Effector CD8-positive, alpha-beta T cell (primary cell): ENCODE measurements around the gene JAKMIP2.
"Not testable (repeated sequence)": the region's sequence is repeated elsewhere in the genome, so short reads cannot be mapped to it uniquely, and the experiment has no call there.

Experiments
- DNase-seq: peaks from one replicate; lab custom pipeline; 2025; lab: John Stamatoyannopoulos, UW

JAKMIP2 gene

DNA sequence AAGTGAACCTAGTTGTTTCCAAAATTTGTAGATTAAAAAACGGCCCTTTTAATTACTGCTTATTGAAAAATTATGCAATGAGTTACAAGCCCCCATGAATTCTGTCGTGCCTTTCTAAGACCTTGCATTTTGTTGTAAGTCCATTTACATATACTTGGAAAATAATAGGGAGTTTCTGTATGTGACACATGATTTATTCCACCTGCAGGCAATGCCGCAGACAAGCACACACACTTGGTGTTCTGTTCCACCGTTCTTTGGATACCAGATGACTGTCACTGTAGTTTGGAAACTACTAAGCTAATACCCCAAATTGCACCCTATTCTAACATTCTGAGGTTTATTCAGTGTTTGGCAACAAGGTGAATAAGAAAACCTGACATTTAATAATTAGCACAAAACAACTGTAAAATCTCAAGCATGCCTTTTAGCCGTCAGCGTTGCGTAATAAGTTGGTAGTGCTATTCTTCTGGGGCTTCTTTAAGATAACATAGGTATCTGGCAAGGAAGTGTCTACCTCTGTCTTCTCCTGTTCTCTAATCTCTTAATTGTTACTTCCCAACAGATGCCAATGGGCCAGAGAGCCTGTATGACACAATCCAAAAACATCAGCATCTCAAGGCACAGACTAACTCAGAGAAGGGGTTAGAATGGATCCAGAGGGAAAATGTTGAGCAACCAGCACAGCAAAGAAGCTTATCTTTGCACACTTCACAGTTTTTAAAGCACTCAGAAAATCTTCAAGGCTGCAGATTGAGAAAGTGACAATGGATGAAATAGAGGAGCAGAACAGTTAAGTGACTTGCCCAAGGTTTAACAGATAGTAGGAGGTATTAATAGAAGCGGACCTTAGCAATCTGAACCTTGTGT, 224.4 kb downstream of the JAKMIP2 start:
- no peak for DNase-seq

DNA sequence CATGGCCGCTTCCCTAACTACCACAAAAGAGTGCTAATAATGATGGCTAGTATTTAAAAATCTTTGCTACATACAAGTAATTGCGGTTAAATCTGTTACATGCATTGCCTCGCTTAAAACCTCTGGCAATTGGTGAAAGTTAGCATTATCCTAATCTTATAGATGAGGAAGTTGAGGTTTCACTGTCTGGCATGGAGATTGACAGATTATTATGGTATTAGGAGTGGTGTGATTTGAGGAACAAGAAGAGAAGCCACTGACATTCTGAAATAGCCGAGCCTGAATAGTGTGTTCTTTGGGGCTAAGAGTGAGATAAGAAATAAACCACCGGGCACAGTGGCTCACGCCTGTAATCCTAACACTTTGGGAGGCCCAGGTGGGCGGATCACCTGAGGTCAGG, 227.4 kb downstream of the JAKMIP2 start:
- DNase-seq, result no peak

DNA sequence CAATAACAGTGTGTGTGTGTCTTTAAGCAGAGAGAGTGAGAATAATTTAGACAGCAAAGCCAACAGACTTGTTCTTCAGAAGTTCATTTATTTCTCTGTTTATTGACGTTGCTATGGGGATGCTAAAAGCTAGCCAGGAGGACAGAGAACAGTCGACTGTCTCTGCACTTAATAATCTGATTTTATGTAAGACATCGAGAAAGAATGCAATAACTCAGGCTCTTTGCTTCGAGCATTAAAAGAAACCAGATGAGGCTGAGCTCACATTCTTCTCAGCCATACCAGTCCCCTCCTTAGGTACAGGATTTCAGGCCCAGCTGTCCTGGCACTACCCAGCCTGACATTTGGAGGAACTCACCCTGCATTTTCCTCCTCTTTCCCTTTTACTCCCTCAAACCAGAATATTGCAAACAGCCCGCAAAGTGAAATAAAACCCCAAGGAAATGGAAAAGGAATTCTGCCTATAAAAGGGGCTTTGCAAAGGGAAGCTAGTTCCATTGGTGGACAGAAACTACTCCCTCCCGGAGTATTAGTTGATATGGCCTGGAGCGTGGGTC, 228.2 kb downstream of the JAKMIP2 start:
- no peak for DNase-seq

DNA sequence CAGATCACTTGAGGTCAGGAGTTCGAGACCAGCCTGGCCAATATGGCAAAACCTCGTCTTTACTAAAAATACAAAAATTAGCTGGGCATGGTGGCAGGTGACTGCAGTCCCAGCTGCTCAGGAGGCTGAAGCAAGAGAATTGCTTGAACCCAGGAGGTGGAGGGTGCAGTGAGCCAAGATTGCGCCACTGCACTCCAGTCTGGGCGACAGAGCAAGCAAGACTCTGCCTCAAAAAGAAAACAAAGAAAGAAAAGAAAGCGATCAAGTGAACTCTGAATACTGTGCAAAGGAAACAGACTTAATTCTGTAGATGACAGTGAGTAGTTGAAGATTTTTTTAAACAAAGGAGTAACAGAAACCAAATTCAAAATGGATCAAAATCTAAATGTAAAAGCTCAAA, 228.7 kb downstream of the JAKMIP2 start:
- not testable (repeated sequence) for DNase-seq

DNA sequence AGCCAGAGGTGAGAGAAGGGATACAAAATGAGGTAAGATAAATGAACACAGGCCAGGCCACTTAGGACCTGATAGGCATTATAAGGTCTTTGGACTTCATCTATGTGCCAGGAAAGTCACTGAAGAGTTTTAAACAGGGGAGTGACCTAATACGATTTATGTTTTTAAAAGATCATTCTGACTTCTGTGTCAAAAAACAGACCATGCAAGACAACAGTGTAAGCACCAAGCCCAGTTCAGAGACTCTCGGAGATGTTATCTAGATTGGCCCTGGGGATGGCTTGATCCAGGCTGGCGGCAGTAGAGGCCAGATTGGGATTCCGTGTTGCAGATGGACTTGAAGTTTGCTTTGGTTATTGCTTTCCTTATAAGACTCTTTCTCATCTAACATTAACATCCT, 229.6 kb downstream of the JAKMIP2 start:
- DNase-seq, result no peak

DNA sequence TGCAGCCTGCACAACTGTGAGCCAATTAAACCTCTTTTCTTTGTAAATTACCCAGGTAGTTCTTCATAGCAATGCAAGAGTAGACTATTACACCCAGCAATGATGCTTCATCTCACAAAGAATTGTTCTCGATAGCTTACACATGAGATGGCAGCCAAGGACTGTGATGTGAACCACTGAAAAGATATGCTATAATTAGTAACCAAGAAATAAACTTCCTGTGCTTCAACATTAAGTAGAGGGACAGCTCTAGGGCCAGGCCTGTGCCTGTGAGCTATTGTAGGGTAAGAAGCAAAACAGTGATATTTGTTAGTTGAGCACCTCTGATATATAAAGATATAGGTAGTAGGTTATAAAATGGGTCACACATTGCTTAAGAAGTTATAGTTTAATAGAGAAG, 230.9 kb downstream of the JAKMIP2 start:
- DNase-seq, result no peak

DNA sequence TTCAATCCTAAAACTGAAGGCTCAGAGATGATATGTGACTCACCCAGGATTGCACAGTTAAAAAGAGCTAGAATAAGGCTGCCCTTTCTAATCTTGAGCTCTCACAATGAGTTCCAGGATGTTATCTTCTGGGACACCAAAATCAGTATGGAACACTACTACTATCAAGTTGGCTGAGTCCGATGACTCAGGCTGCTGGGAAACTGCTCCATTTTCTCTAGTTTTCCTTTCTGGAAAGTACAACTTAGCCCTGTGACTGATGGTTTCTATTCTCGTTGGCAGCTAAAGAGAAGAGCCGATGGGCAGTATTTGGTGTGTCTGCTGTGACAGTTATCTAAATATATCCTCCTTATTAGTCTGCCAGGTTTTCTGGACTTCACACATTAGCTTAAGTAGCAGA, 234.8 kb downstream of the JAKMIP2 start:
- no peak for DNase-seq

DNA sequence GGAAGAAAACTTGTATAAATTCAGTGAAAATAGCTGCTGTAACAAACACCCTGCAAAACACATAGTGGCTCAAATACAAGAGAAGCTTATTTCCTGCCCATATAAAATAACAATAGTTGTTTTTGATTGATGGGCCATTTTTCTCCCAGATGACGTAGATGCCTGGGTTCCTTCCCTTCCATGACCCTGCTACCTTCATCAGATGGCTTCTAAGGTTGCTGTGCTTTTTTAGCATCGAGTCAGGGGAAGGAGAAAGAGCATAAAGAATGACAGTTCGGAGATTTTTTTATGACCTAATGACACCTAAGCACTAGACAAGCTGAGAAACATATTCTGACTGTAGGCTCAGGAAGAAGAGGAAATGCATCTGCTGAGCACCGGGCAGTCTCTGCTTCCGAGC, 238.0 kb downstream of the JAKMIP2 start:
- DNase-seq, result no peak

DNA sequence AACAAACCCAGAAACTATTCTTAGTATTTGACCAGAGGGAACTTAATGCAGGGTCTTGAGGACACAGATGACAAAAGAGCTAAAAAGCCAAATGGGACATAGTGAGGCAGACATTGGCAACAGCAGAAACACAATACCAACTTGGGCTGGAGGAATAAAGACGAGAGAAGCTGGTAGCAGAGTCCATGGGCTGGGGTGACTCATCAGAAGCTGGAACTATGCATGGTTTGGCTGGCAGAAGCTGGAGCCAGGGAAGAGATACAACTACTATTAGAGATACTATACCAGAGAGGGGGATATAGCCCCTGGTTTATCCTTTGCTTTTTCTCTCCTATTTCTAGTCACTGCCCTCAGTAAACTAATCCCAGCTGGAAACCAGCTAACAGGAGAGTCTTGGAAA, 243.5 kb downstream of the JAKMIP2 start:
- no peak for DNase-seq

DNA sequence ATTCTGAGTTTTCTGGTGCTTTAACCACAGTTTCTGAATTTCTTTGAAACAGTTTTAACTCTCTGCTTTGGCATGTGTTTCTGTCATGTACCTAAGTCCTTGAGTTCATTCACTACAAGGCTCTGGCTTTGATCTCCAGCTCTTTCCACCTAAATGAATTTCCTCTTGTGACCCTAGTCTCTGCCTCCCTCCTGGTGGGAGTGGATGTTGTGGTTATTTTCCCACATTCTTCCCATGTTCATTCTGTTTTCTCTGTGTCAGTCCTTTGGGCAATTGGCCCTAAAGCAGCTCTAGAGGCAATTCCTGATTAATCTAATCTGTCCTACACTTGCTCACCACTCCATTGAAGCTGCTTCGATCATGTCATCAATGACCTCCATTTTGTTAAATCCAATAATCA, 244.3 kb downstream of the JAKMIP2 start:
- DNase-seq, result no peak
